GM21360 (cell line): ENCODE data around the gene HEPH.
"Not testable (repeated sequence)": the region's sequence is repeated elsewhere in the genome, so short reads cannot be mapped to it uniquely, and the experiment has no call there.

ENCODE experiments used
- ATAC-seq: cut with Tn5 transposase; IDR thresholded peaks from one replicate; pipeline ENCODE4 v1.9.1; 2021; ENCODE audit warnings: mild to moderate bottlenecking, moderate library complexity; ENCODE audit not compliant: unreplicated experiment

The HEPH gene

GRCh38 chrX:66200855-66201795, 37.1 kb downstream of the HEPH start:
- no peak for ATAC-seq

GRCh38 chrX:66203114-66203513, 39.1 kb downstream of the HEPH start:
- no peak for ATAC-seq

GRCh38 chrX:66221856-66222255, 57.8 kb downstream of the HEPH start:
- ATAC-seq, result no peak

- ATAC-seq, result no peak
Observed at GRCh38 chrX:66232296-66232695, 68.2 kb downstream of the HEPH start.

- no peak for ATAC-seq
Observed at GRCh38 chrX:66233209-66233608, 69.2 kb downstream of the HEPH start.

GRCh38 chrX:66233904-66234303, 69.9 kb downstream of the HEPH start:
- ATAC-seq, result not testable (repeated sequence)

GRCh38 chrX:66255359-66255967, 91.4 kb downstream of the HEPH start:
- ATAC-seq, result no peak

GRCh38 chrX:66262807-66263206, 98.8 kb downstream of the HEPH start:
- ATAC-seq, result no peak
